K562 (cell line): ENCODE results near the gene CLHC1. TPM values are rescaled to one million over a fixed set of nuclear protein-coding genes. Genes with fewer than 3 reads are reported as not detected.

Source experiments
- ATAC-seq: fragments of 200-7000 bp; cut with Tn5 transposase; 3 replicates; pipeline ENCODE4 v1.9.1; 2020; ENCODE audit warnings: moderate library complexity
- BruUV-seq: library from RNA; stranded (reverse); fragments of 400-500 nt; replicated peaks from 2 replicates; lab custom pipeline; 2021; lab: Mats Ljungman, UMichigan
- CTCF ChIA-PET: fragments of 300-600 bp; formaldehyde crosslinking; extraction: SDS; loops from one replicate; lab custom pipeline; 2021; ENCODE audit warnings: low intra/inter-chr PET ratio; lab: Yijun Ruan, JAX
- POLR2A ChIA-PET: fragments of 300-600, 350-650 bp; sonication (Branson Sonifier 250); formaldehyde crosslinking; extraction: SDS; loops from one replicate; lab custom pipeline; 2021; ENCODE audit warnings: antibody characterized with exemption, inconsistent platforms; lab: Yijun Ruan, JAX
- DNase-seq, 4 experiments: peaks; one replicate each; pipeline versions ENCODE4 v3.0.0 to v3.0.0-alpha.2; 2011 to 2018; ENCODE audit warnings: low spot score in 3 of 4, mixed read lengths in 3 of 4; ENCODE audit errors: extremely low read depth in 1 of 4
- FAIRE-seq: peaks from 2 replicates; lab custom pipeline; 2011; peaks lifted over from hg19 to GRCh38; lab: Jason Lieb, UNC
- H2AFZ ChIP-seq: 2 replicates; pipeline ENCODE4 v1.6.0; 2011; ENCODE audit warnings: low read depth, low read length, control low read depth, inconsistent platforms
- H3K27ac ChIP-seq: fragments of 200-600 bp; 3 replicates; pipeline ENCODE4 v1.8.0; 2011; ENCODE audit warnings: low read depth, mild to moderate bottlenecking, control low read depth, inconsistent platforms, low read length, moderate library complexity, mixed read lengths; ENCODE audit errors: extremely low read depth
- H3K27me3 ChIP-seq, 2 experiments: fragments of 300-600 bp in 1 of 2; 2 replicates in 1 of 2; 3 replicates in 1 of 2; pipeline versions ENCODE4 v1.6.0 to v1.8.0; 2011; ENCODE audit warnings: inconsistent platforms in 2 of 2, low read length in 2 of 2, mild to moderate bottlenecking in 1 of 2, mixed read lengths in 1 of 2, moderate library complexity in 1 of 2; ENCODE audit not compliant: control insufficient read depth in 2 of 2, insufficient read depth in 2 of 2
- H3K36me3 ChIP-seq: fragments of 300-600 bp; 3 replicates; pipeline ENCODE4 v1.8.0; 2011; ENCODE audit warnings: mild to moderate bottlenecking, low read length, inconsistent platforms; ENCODE audit not compliant: control insufficient read depth, insufficient read depth
- H3K4me1 ChIP-seq, 2 experiments: fragments of 200-600 bp in 1 of 2; replicated peaks in 1 of 2; 2 replicates in 1 of 2; 3 replicates in 1 of 2; pipeline versions ENCODE4 v1.5.1 to v1.8.0; 2011; ENCODE audit warnings: inconsistent platforms in 2 of 2, low read length in 2 of 2, mild to moderate bottlenecking in 1 of 2, mixed read lengths in 1 of 2, moderate library complexity in 1 of 2; ENCODE audit not compliant: control insufficient read depth in 2 of 2, insufficient read depth in 2 of 2
- H3K4me2 ChIP-seq: 2 replicates; pipeline ENCODE4 v1.6.1; 2011; ENCODE audit warnings: low read length, control low read depth, inconsistent platforms, mixed read lengths; ENCODE audit not compliant: insufficient read depth
- H3K4me3 ChIP-seq: fragments of 200-600 bp; sonication (generic), shearing (Covaris generic); 2 replicates; pipeline ENCODE4 v1.5.1; 2016; ENCODE audit warnings: control low read depth, inconsistent platforms
- H3K79me2 ChIP-seq: fragments of 200-600 bp; 3 replicates; pipeline ENCODE4 v1.8.0; 2011; ENCODE audit warnings: low read length, inconsistent platforms; ENCODE audit not compliant: control insufficient read depth, insufficient read depth
- H3K9ac ChIP-seq, 2 experiments: 2 replicates each; pipeline versions ENCODE4 v1.6.0 to v1.6.1; 2011; ENCODE audit warnings: low read depth in 2 of 2, low read length in 2 of 2, control low read depth in 1 of 2, inconsistent platforms in 1 of 2, mild to moderate bottlenecking in 1 of 2, mixed read lengths in 1 of 2; ENCODE audit not compliant: insufficient read depth in 1 of 2
- H3K9me1 ChIP-seq: one replicate; pipeline ENCODE4 v1.6.0; 2011; ENCODE audit warnings: inconsistent platforms, mild to moderate bottlenecking, low read length, moderate library complexity; ENCODE audit not compliant: control insufficient read depth, insufficient read depth
- H3K9me3 ChIP-seq: replicated peaks from 2 replicates; pipeline ENCODE4 v1.5.1; 2011; ENCODE audit warnings: low read depth, low read length, inconsistent platforms; ENCODE audit not compliant: control insufficient read depth, insufficient read depth
- H4K20me1 ChIP-seq: replicated peaks from 2 replicates; pipeline ENCODE4 v1.6.1; 2011; ENCODE audit warnings: low read length, inconsistent platforms, mixed read lengths; ENCODE audit not compliant: control insufficient read depth, insufficient read depth
- BRF1 ChIP-seq: IDR thresholded peaks from 3 replicates; pipeline ENCODE4 v1.6.1; 2011; ENCODE audit warnings: borderline replicate concordance, mild to moderate bottlenecking; ENCODE audit not compliant: insufficient read length; ENCODE audit errors: extremely low read depth
- CTCFL ChIP-seq: IDR thresholded peaks from 2 replicates; pipeline ENCODE4 v1.6.1; 2011; ENCODE audit warnings: borderline replicate concordance, low read depth, mild to moderate bottlenecking, moderate library complexity, low read length; ENCODE audit not compliant: insufficient read depth, poor library complexity, severe bottlenecking
- GATAD2B ChIP-seq: fragments of 450-650 bp; IDR thresholded peaks from 2 replicates; pipeline ENCODE4 v1.6.1; 2017; ENCODE audit warnings: mild to moderate bottlenecking, borderline replicate concordance
- SMAD1 ChIP-seq: fragments of 150-350 bp; IDR thresholded peaks from 2 replicates; pipeline ENCODE4 v1.6.1; 2014; ENCODE audit warnings: low read length, low read depth; ENCODE audit not compliant: partially characterized antibody
- TCF7 ChIP-seq: sonication (generic); IDR thresholded peaks from 2 replicates; pipeline ENCODE4 v1.6.1; 2016; ENCODE audit warnings: antibody characterized with exemption, borderline replicate concordance
- ZNF197 ChIP-seq: fragments of 200-800 bp; sonication (Bioruptor generic); IDR thresholded peaks from 2 replicates; pipeline ENCODE4 v1.6.1; 2016; ENCODE audit warnings: low read depth, missing genetic modification characterization, missing compliant biosample characterization
- WGBS: fragments of 100-300 bp; shearing (Covaris generic); methylation state at CpG from one replicate; pipeline ENCODE4 v1.1.6; 2016; ENCODE audit warnings: low coverage, mixed read lengths; ENCODE audit not compliant: insufficient coverage; ENCODE audit errors: missing lambda C conversion rate; 5-methylcytosine and 5-hydroxymethylcytosine counted together
- in situ Hi-C: fragments of 300-500 bp; cut with MboI; formaldehyde crosslinking; loops from 4 replicates; pipeline ENCODE4 v1.15.0; 2018; ENCODE audit warnings: inconsistent platforms, mixed read lengths
- intact Hi-C: fragments of 100-400 bp; cut with micrococcal nuclease; formaldehyde crosslinking; loops from 2 replicates; pipeline ENCODE4 v1.14.2; 2022
- polyA plus RNA-seq, 8 experiments: library from polyadenylated mRNA; depleted of rRNA in 4 of 8; stranded (reverse) in 5 of 8; unstranded in 3 of 8; fragments of >200 nt; fragmentation: Nextera tagmentation in 2 of 8; fragmentation: Illumina TruSeq in 1 of 8; extraction: Ambion mirVana in 2 of 8; extraction: Trizol in 1 of 8; gene quantifications; 2 replicates each; pipeline versions ENCODE4 v1.2.1 to v1.2.3, GENCODE V29; 2011 to 2014; ENCODE audit warnings: inconsistent platforms in 1 of 8, missing spikeins in 1 of 8
- total RNA-seq, 7 experiments: library from RNA; depleted of rRNA in 6 of 7; stranded (reverse); fragments of >200 nt in 6 of 7; fragmentation: Illumina TruSeq in 2 of 7; extraction: Trizol in 2 of 7; gene quantifications; 2 replicates each; pipeline versions ENCODE4 v1.2.1 to v1.2.3, GENCODE V29; 2011 to 2021; ENCODE audit warnings: low replicate concordance in 1 of 7
- TF ChIP-seq, protein P1 (sequence below): fragments of 450-650 bp; IDR thresholded peaks from 2 replicates; pipeline ENCODE4 v1.6.1; 2016; ENCODE audit warnings: mild to moderate bottlenecking, moderate library complexity

The CLHC1 gene
- total and polyA plus RNA-seq, 9 of the 15 experiments (the other 6 are each of a cell fraction or from before 2014, with no cell fraction given), result 3.7 to 14.3 (median 8.6) TPM

- H3K9me3 ChIP-seq, result no peaks in the 10 kb centered on the region
- H3K9me1 ChIP-seq, result no peaks in the 10 kb centered on the region
- WGBS, result 66% methylated on average over 4 of the region's 4 CpGs
- DNase-seq, result no peak
- H2AFZ ChIP-seq, result no peak overlapping the region
- peaks cover 0 to 13% of the 10 kb centered on the region in 2 experiments; a peak in 2 of 5 replicates for H3K4me1 ChIP-seq
- H3K27me3 ChIP-seq, result no peaks in the 10 kb centered on the region
- FAIRE-seq, result no peak
- peaks cover 15% of the 10 kb centered on the region for H3K79me2 ChIP-seq
- no peak overlapping the region for H3K27ac ChIP-seq
- no peak overlapping the region for H3K9ac ChIP-seq
- ChIA-PET POLR2A (no interaction called here), CTCF (no interaction called here)
- in situ Hi-C loops (no loop called here), intact Hi-C loops (no loop called here)
- no peaks in the 10 kb centered on the region; the same call in 1 of the 2 replicates for H4K20me1 ChIP-seq
- TF ChIP-seq TCF7, result no peak
- no peak for TF ChIP-seq BRF1
- TF ChIP-seq, protein P1, sequence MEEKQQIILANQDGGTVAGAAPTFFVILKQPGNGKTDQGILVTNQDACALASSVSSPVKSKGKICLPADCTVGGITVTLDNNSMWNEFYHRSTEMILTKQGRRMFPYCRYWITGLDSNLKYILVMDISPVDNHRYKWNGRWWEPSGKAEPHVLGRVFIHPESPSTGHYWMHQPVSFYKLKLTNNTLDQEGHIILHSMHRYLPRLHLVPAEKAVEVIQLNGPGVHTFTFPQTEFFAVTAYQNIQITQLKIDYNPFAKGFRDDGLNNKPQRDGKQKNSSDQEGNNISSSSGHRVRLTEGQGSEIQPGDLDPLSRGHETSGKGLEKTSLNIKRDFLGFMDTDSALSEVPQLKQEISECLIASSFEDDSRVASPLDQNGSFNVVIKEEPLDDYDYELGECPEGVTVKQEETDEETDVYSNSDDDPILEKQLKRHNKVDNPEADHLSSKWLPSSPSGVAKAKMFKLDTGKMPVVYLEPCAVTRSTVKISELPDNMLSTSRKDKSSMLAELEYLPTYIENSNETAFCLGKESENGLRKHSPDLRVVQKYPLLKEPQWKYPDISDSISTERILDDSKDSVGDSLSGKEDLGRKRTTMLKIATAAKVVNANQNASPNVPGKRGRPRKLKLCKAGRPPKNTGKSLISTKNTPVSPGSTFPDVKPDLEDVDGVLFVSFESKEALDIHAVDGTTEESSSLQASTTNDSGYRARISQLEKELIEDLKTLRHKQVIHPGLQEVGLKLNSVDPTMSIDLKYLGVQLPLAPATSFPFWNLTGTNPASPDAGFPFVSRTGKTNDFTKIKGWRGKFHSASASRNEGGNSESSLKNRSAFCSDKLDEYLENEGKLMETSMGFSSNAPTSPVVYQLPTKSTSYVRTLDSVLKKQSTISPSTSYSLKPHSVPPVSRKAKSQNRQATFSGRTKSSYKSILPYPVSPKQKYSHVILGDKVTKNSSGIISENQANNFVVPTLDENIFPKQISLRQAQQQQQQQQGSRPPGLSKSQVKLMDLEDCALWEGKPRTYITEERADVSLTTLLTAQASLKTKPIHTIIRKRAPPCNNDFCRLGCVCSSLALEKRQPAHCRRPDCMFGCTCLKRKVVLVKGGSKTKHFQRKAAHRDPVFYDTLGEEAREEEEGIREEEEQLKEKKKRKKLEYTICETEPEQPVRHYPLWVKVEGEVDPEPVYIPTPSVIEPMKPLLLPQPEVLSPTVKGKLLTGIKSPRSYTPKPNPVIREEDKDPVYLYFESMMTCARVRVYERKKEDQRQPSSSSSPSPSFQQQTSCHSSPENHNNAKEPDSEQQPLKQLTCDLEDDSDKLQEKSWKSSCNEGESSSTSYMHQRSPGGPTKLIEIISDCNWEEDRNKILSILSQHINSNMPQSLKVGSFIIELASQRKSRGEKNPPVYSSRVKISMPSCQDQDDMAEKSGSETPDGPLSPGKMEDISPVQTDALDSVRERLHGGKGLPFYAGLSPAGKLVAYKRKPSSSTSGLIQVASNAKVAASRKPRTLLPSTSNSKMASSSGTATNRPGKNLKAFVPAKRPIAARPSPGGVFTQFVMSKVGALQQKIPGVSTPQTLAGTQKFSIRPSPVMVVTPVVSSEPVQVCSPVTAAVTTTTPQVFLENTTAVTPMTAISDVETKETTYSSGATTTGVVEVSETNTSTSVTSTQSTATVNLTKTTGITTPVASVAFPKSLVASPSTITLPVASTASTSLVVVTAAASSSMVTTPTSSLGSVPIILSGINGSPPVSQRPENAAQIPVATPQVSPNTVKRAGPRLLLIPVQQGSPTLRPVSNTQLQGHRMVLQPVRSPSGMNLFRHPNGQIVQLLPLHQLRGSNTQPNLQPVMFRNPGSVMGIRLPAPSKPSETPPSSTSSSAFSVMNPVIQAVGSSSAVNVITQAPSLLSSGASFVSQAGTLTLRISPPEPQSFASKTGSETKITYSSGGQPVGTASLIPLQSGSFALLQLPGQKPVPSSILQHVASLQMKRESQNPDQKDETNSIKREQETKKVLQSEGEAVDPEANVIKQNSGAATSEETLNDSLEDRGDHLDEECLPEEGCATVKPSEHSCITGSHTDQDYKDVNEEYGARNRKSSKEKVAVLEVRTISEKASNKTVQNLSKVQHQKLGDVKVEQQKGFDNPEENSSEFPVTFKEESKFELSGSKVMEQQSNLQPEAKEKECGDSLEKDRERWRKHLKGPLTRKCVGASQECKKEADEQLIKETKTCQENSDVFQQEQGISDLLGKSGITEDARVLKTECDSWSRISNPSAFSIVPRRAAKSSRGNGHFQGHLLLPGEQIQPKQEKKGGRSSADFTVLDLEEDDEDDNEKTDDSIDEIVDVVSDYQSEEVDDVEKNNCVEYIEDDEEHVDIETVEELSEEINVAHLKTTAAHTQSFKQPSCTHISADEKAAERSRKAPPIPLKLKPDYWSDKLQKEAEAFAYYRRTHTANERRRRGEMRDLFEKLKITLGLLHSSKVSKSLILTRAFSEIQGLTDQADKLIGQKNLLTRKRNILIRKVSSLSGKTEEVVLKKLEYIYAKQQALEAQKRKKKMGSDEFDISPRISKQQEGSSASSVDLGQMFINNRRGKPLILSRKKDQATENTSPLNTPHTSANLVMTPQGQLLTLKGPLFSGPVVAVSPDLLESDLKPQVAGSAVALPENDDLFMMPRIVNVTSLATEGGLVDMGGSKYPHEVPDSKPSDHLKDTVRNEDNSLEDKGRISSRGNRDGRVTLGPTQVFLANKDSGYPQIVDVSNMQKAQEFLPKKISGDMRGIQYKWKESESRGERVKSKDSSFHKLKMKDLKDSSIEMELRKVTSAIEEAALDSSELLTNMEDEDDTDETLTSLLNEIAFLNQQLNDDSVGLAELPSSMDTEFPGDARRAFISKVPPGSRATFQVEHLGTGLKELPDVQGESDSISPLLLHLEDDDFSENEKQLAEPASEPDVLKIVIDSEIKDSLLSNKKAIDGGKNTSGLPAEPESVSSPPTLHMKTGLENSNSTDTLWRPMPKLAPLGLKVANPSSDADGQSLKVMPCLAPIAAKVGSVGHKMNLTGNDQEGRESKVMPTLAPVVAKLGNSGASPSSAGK, result no peak
- no peak for TF ChIP-seq SMAD1
- TF ChIP-seq ZNF197 (CRISPR knock-in tag), result no peak
- no peak for TF ChIP-seq CTCFL
- TF ChIP-seq GATAD2B, result no peak
- ATAC-seq, result no peak
- no peak overlapping the region for H3K4me2 ChIP-seq
- no TSS peak for BruUV-seq
- H3K4me3 ChIP-seq, result no peak overlapping the region
- peaks cover 80% of the 10 kb centered on the region for H3K36me3 ChIP-seq
Measured at GRCh38 chr2:55239656-55240222, 7.6 kb upstream of the CLHC1 start.
